Fibroblast of the aortic adventitia (primary cell): ENCODE data around the gene TMTC1. TPM values are rescaled to one million over a fixed set of nuclear protein-coding genes. Genes with fewer than 3 reads are reported as not detected.

Experiments used
- DNase-seq: peaks from one replicate; pipeline ENCODE4 v3.0.0-alpha.2; 2010; ENCODE audit warnings: low read depth
- H3K4me3 ChIP-seq: 2 replicates; pipeline ENCODE4 v1.5.1; 2011; ENCODE audit warnings: low read depth, mild to moderate bottlenecking, control low read depth, low read length, moderate library complexity
- total RNA-seq: library from RNA; depleted of rRNA; stranded (reverse); fragments of >200 nt; gene quantifications from 2 replicates; pipeline ENCODE4 v1.2.3, GENCODE V29; 2012; ENCODE audit warnings: low replicate concordance
- TF ChIP-seq, protein P1 (sequence below): IDR thresholded peaks from 2 replicates; pipeline ENCODE4 v1.5.1; 2011; ENCODE audit warnings: mild to moderate bottlenecking, low read length, control low read depth, inconsistent platforms; ENCODE audit not compliant: insufficient read depth

The TMTC1 gene
- total RNA-seq, 1 donor, result 54.9 TPM

- TF ChIP-seq, protein P1, sequence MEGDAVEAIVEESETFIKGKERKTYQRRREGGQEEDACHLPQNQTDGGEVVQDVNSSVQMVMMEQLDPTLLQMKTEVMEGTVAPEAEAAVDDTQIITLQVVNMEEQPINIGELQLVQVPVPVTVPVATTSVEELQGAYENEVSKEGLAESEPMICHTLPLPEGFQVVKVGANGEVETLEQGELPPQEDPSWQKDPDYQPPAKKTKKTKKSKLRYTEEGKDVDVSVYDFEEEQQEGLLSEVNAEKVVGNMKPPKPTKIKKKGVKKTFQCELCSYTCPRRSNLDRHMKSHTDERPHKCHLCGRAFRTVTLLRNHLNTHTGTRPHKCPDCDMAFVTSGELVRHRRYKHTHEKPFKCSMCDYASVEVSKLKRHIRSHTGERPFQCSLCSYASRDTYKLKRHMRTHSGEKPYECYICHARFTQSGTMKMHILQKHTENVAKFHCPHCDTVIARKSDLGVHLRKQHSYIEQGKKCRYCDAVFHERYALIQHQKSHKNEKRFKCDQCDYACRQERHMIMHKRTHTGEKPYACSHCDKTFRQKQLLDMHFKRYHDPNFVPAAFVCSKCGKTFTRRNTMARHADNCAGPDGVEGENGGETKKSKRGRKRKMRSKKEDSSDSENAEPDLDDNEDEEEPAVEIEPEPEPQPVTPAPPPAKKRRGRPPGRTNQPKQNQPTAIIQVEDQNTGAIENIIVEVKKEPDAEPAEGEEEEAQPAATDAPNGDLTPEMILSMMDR, result no peak
- no peak for DNase-seq
- no peak overlapping the region for H3K4me3 ChIP-seq
Measured at GRCh38 chr12:29768372-29768771, 15.4 kb downstream of the TMTC1 start.

GRCh38 chr12:29763301-29763683, 20.4 kb downstream of the TMTC1 start:
- DNase-seq, result peak; percentile 18
- H3K4me3 ChIP-seq, result no peak overlapping the region
- TF ChIP-seq, protein P1, result no peak

GRCh38 chr12:29762637-29763300, 21.0 kb downstream of the TMTC1 start:
- peak; percentile 56 for DNase-seq
- TF ChIP-seq, protein P1, result no peak
- H3K4me3 ChIP-seq, result no peak overlapping the region

GRCh38 chr12:29759950-29760349, 23.8 kb downstream of the TMTC1 start:
- no peak overlapping the region for H3K4me3 ChIP-seq

GRCh38 chr12:29756741-29757390, 26.9 kb downstream of the TMTC1 start:
- TF ChIP-seq, protein P1, result no peak
- no peak overlapping the region for H3K4me3 ChIP-seq
- DNase-seq, result peak; percentile 12

More at GRCh38 chr12:29759950-29760349, 23.8 kb downstream of the TMTC1 start:
- TF ChIP-seq, protein P1, result no peak
- DNase-seq, result no peak

DNA sequence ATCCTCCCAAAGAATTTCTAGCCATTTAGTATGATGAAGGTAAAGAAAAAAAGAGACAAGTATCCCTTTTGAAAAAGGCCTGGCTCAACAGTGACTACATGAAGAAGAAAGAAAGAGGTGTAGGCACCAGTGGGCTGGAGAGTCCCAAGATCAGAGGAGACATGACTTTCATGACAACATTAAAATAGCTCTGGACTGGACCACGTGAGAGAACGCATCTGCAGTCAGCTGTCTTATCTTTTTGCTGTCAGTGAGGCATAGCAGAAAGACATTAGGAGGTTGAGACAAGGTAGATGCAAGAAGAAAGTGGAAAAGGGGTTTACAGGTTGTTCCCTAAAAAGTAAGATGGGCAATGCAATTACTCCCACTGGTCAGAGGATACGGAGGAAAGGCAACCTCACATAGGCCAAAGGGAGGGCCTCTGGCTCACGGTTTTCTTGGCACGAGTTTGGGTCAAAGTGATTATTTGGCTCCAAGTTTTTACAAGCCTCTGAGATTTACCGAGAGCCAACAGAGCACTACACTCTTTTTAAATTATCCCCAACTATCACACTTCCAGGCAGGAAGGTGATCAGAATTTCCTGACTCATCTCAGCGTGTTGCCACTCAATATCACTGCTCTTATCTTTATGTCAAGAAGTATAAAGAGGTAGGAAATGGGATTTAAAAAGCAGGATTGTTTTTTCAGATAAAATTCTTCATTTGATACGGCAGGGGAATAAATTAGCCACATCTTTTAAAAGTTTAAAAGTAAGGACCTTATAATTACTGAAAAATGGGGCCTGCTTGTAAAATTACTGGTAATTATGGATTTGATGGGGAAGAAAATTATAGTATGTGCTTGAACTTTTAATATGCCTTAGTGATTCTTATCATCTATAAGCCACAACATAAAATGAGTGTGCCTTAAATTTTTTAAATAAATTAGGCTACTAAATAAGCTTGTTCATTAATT, 29.2 kb downstream of the TMTC1 start:
- H3K4me3 ChIP-seq, result no peak overlapping the region
- DNase-seq, result peak; percentile 23
- TF ChIP-seq, protein P1, result no peak
